ENCODE results near the gene GPSM1. TPM values are rescaled to one million over a fixed set of nuclear protein-coding genes. Genes with fewer than 3 reads are reported as not detected.

Gene GPSM1
- total and polyA plus RNA-seq, 9 of the 15 experiments (the other 6 are each of a cell fraction or from before 2014, with no cell fraction given) = 0.04 to 14.2 (median 3.1) TPM

GRCh38 chr9:136400038-136400834 lies 72.9 kb downstream of the GPSM1 start, which contains the start of gene SNAPC4 (continued):
- TF ChIP-seq ZKSCAN1 (IDR thresholded peaks at IDR 0.05; ENCODE audit: low read depth, low read length) (peak; percentile 44; the same call in 1 of the 2 replicates), HINFP (tag; conservative IDR thresholded peaks at IDR 0.05; ENCODE audit: low read depth) (no peak), HOXB6 (CRISPR knock-in tag; IDR thresholded peaks at IDR 0.05; ENCODE audit: borderline replicate concordance) (no peak), PHB2 (IDR thresholded peaks at IDR 0.05; ENCODE audit: low read depth) (no peak), BRD4 (IDR thresholded peaks at IDR 0.05) (0 out of 2 replicates have a peak, but pooled peaks have one; percentile 55), FUS (optimal IDR thresholded peaks at IDR 0.05; ENCODE audit: low read depth, low read length) (peak; percentile 57), XRCC4 (IDR thresholded peaks at IDR 0.05; ENCODE audit: extremely low read depth, insufficient read depth, insufficient read length) (no peak), SIN3A (IDR thresholded peaks at IDR 0.05; ENCODE audit: borderline replicate concordance in 2 of 2, control insufficient read depth in 1 of 2, low read depth in 2 of 2, low read length in 2 of 2) (peak; percentile 63 to 76; a peak in 2 of 4 replicates), TRIM28 (IDR thresholded peaks at IDR 0.05) (no peak), ZNF217 (CRISPR knock-in tag; IDR thresholded peaks at IDR 0.05) (no peak), MEIS2 (IDR thresholded peaks at IDR 0.05; ENCODE audit: partially characterized antibody) (no peak), HNRNPH1 (optimal IDR thresholded peaks at IDR 0.05; ENCODE audit: low read depth, low read length) (no peak), NCOR1 (IDR thresholded peaks at IDR 0.05) (no peak), WHSC1 (IDR thresholded peaks at IDR 0.05; ENCODE audit: low read length) (no peak), HLTF (IDR thresholded peaks at IDR 0.05) (no peak), TARDBP (IDR thresholded peaks at IDR 0.05) (no peak)
- TF ChIP-seq, protein P1, sequence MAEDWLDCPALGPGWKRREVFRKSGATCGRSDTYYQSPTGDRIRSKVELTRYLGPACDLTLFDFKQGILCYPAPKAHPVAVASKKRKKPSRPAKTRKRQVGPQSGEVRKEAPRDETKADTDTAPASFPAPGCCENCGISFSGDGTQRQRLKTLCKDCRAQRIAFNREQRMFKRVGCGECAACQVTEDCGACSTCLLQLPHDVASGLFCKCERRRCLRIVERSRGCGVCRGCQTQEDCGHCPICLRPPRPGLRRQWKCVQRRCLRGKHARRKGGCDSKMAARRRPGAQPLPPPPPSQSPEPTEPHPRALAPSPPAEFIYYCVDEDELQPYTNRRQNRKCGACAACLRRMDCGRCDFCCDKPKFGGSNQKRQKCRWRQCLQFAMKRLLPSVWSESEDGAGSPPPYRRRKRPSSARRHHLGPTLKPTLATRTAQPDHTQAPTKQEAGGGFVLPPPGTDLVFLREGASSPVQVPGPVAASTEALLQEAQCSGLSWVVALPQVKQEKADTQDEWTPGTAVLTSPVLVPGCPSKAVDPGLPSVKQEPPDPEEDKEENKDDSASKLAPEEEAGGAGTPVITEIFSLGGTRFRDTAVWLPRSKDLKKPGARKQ (CRISPR knock-in tag; IDR thresholded peaks at IDR 0.05) = no peak
- TF ChIP-seq, protein P2, sequence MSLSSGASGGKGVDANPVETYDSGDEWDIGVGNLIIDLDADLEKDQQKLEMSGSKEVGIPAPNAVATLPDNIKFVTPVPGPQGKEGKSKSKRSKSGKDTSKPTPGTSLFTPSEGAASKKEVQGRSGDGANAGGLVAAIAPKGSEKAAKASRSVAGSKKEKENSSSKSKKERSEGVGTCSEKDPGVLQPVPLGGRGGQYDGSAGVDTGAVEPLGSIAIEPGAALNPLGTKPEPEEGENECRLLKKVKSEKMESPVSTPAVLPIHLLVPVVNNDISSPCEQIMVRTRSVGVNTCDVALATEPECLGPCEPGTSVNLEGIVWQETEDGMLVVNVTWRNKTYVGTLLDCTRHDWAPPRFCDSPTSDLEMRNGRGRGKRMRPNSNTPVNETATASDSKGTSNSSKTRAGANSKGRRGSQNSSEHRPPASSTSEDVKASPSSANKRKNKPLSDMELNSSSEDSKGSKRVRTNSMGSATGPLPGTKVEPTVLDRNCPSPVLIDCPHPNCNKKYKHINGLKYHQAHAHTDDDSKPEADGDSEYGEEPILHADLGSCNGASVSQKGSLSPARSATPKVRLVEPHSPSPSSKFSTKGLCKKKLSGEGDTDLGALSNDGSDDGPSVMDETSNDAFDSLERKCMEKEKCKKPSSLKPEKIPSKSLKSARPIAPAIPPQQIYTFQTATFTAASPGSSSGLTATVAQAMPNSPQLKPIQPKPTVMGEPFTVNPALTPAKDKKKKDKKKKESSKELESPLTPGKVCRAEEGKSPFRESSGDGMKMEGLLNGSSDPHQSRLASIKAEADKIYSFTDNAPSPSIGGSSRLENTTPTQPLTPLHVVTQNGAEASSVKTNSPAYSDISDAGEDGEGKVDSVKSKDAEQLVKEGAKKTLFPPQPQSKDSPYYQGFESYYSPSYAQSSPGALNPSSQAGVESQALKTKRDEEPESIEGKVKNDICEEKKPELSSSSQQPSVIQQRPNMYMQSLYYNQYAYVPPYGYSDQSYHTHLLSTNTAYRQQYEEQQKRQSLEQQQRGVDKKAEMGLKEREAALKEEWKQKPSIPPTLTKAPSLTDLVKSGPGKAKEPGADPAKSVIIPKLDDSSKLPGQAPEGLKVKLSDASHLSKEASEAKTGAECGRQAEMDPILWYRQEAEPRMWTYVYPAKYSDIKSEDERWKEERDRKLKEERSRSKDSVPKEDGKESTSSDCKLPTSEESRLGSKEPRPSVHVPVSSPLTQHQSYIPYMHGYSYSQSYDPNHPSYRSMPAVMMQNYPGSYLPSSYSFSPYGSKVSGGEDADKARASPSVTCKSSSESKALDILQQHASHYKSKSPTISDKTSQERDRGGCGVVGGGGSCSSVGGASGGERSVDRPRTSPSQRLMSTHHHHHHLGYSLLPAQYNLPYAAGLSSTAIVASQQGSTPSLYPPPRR (CRISPR knock-in tag; IDR thresholded peaks at IDR 0.05; ENCODE audit: borderline replicate concordance) = 0 out of 2 replicates have a peak, but pooled peaks have one; percentile 26
- TF ChIP-seq, protein P3, sequence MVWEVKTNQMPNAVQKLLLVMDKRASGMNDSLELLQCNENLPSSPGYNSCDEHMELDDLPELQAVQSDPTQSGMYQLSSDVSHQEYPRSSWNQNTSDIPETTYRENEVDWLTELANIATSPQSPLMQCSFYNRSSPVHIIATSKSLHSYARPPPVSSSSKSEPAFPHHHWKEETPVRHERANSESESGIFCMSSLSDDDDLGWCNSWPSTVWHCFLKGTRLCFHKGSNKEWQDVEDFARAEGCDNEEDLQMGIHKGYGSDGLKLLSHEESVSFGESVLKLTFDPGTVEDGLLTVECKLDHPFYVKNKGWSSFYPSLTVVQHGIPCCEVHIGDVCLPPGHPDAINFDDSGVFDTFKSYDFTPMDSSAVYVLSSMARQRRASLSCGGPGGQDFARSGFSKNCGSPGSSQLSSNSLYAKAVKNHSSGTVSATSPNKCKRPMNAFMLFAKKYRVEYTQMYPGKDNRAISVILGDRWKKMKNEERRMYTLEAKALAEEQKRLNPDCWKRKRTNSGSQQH (CRISPR knock-in tag; IDR thresholded peaks at IDR 0.05) = no peak

All from K562 (cell line).